Stimulated activated naive CD8-positive, alpha-beta T cell treated with anti-CD3 and anti-CD28 coated beads, Interleukin-15, Interleukin-2, amounts not matched to agents 100 U/mL and 50 U/mL, for 24 hours (primary cell): ENCODE data around the gene PTCH2.
A peak's percentile ranks its signal among the peaks of the same experiment; 100 is the strongest.
"Not testable (repeated sequence)": the region's sequence is repeated elsewhere in the genome, so short reads cannot be mapped to it uniquely, and the experiment has no call there.

Experiments used
- ATAC-seq: fragments of 150-1000 bp; cut with Tn5 transposase; one replicate; pipeline ENCODE4 v1.10.0; 2021
- DNase-seq: peaks from one replicate; pipeline ENCODE4 v3.0.0; 2021

Gene PTCH2

DNA sequence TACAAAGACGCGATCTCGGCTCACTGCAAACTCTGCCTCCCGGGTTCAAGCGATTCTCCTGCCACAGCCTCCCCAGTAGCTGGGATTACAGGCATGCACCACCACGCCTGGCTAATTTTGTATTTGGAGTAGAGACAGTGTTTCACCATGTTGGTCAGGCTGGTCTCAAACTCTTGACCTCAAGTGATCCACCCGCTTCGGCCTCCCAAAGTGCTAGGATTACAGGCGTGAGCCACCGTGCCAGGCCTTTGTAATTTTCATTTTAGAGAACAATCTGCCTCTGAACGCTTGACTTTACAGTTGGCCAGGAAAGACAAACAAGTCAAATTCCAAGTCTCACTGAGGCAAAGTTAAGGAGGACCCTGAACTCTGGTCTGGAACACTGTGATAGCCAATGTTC is 4.8 kb downstream of the PTCH2 start:
- ATAC-seq, DNase-seq: not testable (repeated sequence)

DNA sequence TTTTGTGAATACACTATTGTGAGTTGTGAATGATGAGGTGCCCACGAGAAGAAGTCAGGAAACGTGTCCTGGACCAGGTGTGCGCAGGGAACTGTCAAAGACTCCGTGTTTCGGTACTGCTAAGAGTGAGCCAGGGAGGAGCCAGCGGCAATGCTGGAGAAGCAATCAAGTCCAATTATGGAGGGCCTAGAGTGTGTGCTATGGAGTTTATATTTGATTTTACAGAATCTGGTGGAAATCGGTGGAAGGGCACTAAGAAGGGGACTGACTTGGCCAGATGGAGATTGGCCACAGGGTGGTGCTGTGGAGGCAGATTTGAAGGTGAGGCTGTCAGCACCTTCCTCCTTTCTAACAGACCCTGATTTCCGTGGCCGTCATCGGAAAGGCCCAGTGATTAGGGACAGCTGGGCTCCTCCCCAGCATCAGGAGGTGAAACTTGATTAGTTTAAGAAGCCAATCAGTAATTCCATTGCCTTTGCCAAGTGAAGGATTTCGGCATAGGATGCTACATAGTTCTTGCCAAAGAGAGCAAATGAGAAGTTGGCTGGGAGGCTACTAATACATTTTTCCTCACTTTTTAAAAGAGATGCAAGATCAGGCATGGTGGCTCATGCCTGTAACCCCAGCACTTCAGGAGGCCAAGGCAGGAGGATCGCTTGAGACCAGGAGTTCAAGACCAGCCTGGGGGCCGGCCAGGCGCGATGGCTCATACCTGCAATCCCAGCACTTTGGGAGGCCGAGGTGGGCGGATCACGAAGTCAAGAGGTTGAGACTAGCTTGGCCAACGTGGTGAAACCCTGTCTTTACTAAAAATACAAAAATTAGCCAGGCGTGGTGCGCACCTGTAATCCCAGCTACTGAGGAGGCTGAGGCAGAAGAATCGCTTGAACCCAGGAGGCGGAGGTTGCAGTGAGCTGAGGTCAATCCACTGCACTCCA is 7.0 kb downstream of the PTCH2 start:
- ATAC-seq (peak; percentile 93), DNase-seq (peak; percentile 95)

DNA sequence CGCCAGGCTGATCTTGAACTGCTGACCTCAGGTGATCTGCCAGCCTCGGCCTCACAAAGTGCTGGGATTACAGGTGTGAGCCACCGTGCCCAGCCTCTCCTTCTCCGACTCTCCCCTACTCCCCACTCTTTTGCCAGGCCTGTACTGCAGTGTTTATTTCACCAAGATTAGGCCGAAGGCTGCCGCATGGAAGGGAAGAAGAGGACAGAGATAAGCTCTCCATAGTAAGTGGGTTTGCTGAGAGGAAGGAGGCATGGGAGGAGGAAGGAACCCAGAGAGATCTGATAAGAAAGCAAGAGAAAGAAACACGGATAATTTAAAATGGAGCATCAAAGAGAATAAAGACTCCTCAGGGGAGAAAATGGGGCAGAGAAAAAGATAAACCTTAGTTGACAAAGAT is 8.7 kb downstream of the PTCH2 start:
- ATAC-seq (no peak), DNase-seq (no peak)

DNA sequence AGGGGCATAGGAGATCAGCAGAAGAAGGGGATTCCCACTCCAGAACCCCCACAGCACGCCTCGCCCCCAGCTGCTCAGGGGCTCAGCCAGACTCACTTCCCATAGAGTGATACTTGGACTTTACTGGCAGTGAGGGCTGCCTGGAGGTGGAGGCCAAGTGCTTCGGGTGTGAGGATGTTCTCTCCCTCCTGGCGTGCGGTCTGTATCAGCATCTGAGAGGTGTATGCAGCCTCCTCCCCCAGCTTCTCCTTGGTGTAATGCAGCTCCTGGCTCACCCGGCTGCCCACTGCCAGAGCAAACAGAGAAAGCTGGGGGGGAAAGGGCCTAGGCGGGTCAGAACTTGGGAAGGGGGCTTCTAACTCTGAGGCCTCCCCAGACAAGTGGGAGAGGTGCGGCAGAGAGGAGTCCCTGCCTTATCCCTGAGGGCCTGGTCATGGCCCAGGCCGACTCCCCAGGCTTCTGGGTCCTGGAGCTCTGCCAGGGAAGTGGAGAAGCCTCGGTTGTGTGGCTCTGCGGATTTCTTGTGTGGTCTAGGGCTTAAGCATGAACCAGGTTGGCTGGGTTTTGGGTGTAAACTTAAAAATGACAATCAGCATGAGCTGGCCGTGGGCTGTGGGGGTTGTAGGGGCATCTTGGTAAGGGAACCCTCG is 10.9 kb downstream of the PTCH2 start:
- ATAC-seq (no peak), DNase-seq (no peak)

GRCh38 chr1:44831516-44831915 is 11.5 kb downstream of the PTCH2 start:
- DNase-seq (no peak), ATAC-seq (no peak)

DNA sequence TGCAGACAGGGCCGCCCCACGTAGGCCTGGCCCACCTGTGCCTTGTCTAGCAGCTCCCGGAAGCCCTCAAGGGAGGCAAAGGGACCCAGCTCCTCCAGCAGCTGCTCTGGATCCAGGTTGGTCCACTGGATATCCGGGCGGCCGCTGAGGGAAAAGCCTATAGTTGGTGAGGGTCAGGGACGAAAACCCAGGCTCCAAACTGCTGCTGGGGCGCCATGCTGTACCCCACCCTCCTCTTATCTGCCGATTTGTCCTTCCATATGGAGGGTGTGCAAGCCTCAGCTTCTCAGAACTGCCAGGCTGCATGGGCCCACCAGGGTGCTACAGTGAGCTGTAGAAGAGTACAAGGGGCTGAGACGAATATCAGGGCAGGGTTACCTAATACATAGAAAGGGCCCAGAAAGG is 12.2 kb downstream of the PTCH2 start:
- ATAC-seq: no peak

GRCh38 chr1:44829506-44830384 is 13.3 kb downstream of the PTCH2 start:
- ATAC-seq (no peak), DNase-seq (no peak)

More for the DNA sequence above, 12.2 kb downstream of the PTCH2 start:
- no peak for DNase-seq

GRCh38 chr1:44828841-44829440 is 14.1 kb downstream of the PTCH2 start:
- no peak for ATAC-seq
- no peak for DNase-seq

DNA sequence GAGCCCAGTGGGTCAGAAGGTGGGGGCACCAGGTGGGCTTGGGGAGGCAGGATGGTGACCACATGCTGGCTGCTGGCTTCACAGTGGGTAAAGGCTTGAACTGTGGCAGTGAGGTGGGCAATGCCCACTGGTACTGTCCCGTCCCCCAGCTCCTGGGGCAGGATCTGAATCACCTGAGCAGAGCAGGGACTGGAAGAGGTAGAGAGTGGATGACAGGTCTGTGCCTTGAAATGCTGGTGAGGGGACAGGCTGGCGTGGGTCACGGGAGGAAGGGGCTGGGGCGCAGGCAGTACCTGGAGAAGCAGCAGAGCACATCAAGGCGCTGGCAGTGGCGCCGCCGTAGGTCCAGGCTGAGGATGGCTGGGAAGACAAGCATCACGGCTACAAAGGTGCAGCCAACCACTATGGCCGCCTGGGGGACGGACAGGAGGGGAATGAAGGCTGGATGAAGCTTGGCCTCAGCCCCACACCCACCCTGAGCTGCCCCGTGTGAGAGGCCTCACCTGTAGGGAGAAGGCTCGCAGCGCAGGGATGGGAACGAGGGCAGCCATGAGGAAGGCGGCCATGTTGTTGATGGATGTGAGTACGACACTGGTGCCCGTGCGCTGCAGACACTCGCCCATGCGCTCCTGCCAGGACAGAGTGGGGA is 14.9 kb downstream of the PTCH2 start:
- DNase-seq (no peak), ATAC-seq (no peak)

GRCh38 chr1:44827197-44828002 is 15.7 kb downstream of the PTCH2 start:
- ATAC-seq: no peak

GRCh38 chr1:44826375-44827196 is 16.5 kb downstream of the PTCH2 start:
- ATAC-seq (no peak), DNase-seq (no peak)

More at GRCh38 chr1:44827197-44828002, 15.7 kb downstream of the PTCH2 start:
- DNase-seq: no peak

- DNase-seq, ATAC-seq: not testable (repeated sequence)
Observed at GRCh38 chr1:44824392-44824791, 18.7 kb downstream of the PTCH2 start.

DNA sequence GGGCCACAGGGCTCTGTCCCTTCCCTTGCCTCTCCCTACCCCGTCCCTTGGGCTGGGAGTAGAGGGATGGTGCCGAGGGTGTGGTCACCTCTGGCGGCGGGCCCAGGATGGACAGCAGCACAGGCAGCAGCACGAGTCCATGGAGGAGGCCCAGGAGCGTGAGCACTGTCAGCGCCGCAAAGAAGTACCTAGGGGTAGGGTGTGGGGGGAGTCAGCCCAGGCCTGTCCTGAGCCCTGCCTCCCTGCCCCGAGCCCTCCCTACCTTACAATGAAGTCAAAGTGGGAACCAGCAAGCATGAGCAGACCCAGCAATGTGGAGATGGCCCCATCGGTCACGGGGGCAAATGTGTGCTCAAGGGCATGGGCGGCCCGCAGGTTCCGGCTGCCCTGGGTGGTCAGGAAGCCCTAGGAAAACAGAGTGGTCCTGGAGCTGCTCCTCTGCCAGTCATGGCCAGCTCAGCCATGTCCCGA is 20.0 kb downstream of the PTCH2 start:
- ATAC-seq (no peak), DNase-seq (no peak)

- no peak for ATAC-seq
- DNase-seq: no peak
Observed at GRCh38 chr1:44822131-44822701, 20.8 kb downstream of the PTCH2 start.

- ATAC-seq: no peak
- DNase-seq: no peak
Observed at GRCh38 chr1:44821240-44821715, 21.8 kb downstream of the PTCH2 start.

DNA sequence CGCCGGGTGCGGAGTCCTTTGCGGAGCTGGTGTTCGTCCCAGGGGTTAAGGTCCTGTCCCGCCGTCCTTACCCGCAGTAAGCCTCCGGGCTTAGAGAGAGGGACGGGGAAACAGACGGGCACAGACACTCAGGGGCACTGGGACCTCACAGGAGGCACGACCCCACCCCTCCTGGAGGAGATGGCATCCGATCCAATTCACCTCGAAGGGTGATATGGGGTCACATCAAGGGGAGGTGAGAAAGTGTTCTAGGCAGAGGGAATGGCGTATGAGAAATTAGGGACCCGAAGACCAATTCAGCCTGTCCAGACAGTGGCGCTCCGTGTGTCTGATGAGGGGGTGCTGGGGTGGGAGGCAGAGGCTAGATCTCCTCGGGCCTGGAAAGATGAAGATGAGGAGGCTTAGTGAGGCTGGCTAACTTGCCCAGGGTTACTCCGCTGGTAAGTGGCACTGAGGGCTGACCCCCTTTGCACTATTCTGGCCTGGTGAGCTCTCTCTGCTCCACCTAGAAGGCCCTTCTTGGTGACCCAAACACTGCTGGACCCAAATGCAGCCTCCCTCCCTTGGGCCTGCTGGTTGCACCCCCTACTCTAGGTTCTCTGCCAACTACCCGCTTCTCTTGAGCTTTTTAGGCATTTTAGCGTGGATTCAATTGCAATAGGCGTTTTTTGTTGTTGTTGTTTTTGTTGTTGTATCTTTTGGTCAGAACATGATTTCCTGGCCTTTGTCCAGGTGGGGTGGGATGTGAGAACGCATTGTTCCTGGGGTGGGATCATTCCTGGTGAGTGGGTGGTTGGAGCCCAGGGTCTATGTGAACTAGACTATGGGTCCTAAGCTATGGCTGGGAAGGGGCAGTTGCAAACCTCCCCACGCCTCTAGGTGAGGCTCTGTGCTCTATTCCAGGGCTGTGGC is 22.5 kb downstream of the PTCH2 start:
- ATAC-seq: peak; percentile 1

DNA sequence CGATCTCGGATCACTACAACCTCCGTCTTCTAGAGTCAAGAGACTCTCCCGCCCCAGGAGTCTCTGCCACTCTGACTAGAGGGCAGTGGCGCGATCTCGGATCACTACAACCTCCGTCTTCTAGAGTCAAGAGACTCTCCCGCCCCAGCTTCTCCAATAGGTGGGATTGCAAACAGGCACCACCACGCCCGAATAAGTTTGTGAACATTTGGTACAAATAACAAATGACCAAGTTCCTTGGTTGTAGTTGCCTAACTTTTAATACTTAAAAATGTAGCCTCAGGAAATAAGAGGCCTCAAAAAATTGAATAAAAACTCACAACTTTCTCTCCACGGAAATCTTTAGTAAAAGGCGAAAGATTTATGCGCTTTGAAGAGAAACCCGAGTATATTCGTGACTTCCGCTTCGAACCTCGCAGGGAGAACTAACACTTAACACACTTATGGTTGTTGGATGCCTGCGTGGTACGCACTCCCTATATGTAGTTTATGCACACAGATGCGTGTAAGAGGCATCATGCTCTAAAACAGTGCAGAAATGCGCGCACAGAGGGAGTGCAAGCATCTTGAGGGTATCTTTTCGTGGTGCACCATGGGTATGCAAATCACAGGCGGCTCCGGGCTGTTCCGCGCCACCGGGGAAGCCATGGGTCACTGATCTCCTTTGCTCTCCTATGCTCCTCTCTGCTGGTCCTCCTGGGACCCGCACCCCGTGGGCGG is 23.3 kb downstream of the PTCH2 start:
- ATAC-seq: peak; percentile 97
- peak; percentile 85 for DNase-seq

More for the DNA sequence above, 22.5 kb downstream of the PTCH2 start:
- DNase-seq: no peak
